IPS DF 19.7 (cell line): ENCODE data around the gene MAST4.

Experiments used
- DNase-seq: peaks from one replicate; pipeline ENCODE4 v3.0.0-alpha.2; 2013; ENCODE audit warnings: low read depth, low spot score

MAST4 gene

DNA sequence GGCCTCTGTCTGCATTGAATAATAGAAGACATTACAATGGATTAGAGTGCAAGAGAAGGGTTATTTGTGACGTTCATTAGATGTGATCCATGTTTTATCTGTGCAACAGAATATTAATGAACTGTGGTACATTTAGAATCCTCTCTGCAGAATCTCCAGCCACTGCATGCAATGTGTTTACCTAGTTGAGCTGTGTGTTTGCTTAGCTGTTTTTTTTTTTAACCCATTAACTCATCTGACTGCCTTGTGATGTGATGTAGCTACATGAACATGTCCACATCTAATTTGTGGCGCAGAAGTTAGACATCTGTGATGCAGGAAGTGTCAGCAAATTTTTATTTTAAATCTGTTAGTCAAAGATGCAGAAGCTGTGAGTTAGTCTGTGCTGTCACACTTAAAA, 363.5 kb downstream of the MAST4 start:
- no peak for DNase-seq

DNA sequence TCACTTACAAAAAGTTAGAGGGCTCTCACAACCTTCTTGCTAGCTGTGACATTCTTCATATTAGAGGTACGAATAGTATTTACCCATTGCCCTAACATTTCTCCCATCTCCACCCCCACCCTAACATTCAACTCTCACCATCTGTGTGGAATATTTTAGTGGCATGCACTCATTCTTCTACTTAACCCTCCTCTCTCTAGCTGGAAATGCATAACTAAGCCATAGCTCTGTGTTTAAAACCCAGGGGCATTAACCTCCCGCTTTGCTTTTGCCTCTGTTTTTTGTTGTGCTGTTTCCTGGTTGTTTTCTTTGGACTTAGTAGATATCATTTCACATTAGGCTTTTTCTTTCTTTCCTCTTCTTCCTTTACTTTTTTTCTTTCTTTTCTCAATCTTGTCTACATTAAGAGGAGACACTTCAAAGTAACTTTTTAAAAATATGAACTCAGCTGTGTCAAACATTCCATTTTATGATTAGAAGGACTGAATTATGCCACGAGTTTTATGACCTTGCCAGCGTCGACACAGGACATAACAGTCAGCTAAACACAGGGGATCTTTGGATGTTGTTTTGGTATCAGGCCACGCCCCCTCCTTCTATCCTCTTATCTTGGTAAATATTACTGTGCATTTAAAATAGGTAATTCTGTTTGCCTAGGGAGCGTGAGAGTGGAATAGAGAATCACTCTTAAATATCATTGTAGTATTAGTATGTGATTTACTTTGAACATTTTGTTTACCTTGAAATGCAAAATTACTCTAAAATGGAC, 364.4 kb downstream of the MAST4 start:
- no peak for DNase-seq

DNA sequence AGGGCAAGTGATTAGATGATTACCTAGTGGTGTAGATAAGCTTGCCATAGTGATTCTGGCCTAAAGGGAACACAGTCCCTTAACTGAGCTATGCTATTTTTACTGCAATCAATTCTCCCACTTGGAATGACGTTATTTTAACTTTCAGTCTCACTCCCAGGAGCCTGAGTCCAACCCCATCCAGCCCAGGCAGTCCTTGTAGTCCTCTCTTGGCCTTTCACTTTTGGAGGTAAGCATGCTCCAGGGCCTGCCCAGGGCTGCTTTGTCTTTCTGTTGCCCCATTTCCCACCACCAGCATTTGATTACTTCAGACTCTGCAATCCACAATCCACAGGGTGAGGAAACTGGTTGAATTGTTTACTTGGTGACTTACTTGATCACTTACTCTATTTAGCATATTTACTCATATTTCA, 367.4 kb downstream of the MAST4 start:
- DNase-seq: no peak

DNA sequence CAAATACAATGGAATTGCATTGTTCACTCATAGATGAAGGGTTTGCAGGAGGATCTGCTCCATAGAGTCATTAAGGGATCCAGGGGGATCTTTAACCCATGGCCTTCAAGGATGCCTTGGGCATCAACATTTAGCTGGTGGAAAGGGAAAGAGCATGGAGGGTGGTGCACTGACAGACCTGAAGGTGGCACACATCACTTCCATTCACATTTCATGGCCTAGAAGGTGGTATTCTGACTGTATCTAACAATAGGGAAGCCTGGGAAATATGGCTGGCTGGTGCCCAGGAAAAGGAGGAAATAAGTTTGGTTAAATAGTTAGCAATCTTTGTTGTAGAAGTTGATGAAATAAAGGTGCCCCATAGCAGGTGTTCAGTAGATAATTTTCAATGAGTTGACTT, 370.2 kb downstream of the MAST4 start:
- DNase-seq: no peak

DNA sequence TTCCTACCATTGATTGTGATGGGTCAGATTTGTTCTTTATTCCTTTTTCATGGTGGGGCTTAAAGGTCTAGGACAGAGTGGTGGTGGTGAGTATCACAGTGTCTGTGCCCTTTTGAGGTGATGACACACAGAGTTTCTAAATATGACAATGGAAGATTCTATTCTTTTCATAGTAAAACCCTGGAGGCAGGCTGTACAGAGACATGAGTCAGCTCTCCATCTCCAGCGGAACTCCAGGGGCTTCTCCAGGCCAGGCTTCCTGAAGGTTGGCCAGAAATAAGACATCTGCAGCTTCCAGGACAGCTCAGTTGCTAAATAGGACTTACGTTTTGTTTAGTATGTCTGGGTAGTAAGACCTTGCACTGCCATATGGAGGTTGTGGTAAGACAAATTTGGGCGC, 370.9 kb downstream of the MAST4 start:
- no peak for DNase-seq

DNA sequence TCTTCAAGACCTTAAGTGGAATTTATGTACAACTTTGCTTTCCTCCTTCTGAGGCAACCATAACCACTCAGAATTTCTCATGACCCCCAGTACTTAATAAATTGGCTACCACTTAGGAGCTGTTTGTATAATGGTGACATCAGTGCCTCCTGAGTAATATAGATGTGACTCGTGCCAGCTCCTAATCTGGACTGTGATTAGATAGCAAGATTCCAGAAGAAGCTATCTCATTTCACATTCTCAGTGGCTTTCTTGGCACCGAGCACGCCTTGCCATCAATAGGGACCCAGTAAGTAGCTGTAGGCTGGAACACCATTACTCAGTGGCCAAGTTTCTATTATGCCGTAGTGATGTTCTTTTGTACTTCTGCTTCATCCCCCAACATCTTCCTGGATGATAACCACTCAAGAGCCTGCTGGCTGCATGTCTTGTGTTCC, 371.7 kb downstream of the MAST4 start:
- no peak for DNase-seq

DNA sequence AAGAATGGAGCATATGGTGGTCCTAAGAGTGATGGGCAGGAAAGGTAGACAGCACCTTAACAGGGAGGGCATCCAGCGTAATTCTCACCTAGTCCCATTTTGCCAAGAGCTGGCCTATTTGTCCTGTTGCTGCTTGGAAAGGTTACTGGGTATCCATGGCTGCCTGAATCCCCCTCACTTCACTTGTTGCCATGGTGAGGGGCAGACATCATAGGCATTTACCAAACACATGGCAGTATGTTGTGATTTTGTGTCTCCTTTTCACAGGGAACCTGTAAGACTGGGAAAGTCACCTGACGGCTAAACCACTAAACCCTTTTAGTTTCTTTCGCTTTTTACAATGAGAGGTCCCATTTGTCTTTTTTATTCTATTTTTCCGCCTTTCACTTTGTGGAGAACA, 373.3 kb downstream of the MAST4 start:
- DNase-seq: no peak

DNA sequence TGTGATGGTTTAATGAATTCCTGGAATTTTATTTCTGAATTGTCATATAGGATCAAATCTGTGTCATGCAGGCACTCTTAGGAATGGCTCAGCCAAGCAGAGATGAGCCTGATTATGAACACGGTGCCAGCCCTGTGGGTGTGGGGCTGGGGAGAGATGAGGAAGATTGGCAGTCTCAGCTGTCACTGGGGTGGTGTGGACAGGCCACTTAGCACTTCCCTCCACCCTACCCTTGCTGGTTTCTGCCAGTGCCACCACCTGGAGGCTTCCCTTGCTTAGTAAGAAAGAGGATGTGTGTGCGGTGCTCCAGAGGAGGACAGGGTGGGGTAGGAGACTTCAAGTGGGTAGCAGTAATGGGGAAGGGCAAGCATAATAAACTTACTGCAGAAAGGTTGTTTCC, 373.8 kb downstream of the MAST4 start:
- DNase-seq: no peak

DNA sequence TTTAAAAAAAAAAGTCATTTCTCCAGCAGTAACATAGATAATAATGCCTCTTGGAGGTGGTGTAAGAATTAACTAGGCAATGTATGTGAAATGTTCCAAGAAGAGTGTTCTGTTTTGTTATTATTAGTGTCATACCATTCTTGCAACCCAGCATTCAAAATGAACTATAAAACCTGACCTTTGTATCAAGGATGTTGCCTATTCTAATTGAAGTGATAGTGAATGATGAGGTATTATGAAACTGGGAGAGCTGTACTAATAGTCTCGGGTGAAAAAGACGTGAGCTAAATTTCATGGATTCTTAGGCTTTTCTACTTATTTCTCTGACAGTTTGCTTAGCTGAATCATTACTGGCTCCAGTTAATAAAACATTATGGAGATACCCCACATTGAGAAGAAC, 375.8 kb downstream of the MAST4 start:
- DNase-seq: no peak

DNA sequence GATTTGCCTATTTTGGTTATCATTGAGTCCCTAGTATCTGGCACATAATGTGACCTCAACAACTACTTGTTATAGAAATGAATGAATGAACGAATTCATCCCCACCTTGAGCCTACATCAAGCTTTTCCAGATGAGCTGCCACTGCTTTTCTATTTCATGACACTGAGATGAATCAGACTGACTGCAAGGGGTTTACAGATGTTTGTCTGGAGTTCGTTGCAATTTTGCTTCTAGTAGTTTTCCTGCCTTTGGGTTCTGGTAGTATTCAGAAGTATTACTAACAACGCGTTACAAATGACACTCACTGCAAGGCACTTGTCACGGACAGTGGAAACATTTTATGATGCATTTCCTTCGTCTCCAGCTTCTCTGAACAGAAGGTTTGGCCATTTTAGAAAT, 378.1 kb downstream of the MAST4 start:
- DNase-seq: no peak

DNA sequence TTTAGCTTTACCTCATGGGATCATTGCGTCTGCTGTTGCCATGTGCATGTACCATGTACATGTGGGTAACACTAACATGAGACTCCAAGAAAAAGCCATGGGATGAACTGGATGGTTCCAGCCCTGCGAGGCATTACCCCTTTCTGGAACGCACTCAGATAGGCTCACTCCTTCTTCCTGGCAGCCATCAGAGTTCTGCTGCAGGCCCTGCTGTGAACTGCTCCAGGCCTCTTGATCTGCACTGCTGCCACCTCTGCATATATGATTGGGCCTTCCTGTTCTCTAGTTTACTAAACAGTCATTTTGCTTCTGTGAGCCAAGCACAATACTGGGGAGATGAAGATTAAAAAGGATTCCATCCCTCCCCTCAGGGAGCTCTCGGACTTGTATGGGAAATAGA, 379.9 kb downstream of the MAST4 start:
- no peak for DNase-seq

DNA sequence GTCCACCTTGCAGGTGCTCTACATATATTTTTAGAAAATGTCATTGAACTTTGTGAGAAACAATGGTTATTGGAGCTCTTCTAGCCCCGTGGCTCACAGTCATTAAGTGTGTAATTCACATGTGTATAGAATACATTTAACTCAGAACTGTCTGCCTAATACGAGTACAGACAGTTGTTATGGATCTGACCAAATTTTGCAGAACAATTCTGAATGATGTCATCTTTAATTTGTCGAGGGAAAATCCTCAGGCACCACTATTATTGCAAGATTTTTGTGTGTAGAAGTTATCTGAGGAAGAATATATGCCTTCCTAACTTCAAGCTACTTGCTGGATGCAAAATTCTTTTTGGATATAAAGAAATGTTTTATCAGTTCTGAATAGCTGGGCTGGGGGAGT, 383.5 kb downstream of the MAST4 start:
- no peak for DNase-seq

DNA sequence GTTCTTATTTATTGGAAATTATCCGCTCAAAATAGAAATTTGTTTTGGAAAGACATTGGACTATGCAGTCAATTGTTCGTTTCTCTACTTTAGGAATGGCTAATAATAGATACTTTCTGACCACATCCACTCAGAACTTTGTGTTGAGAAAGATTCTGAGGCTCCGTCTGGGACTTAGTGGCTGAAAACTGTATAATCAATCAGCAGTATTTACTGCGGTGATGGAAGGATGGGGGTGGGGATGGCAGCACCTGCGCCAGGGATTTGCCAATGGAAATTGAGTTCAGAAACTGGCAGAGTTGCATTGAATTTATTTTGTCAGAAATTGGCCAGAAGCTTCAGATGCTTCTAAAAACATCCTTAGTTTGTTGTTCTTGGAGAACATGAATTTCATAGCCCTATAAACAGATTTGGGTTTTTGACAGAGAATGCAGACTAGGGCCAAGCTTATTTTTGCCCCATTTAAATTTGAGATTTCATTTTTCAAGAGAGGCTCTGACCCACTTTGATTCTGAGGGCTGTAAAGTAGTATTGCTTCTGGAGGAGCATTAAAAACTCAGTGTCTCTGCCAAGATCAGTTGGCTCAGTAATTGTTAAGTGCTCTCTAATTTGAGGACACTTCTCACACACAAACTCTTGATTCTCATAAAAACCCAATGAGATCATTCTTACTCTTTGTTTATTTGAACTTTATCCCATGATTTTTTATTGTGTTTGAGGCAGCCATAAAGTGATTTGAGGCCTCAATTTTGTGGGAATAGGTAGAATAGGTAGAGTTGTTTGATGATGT, 385.3 kb downstream of the MAST4 start:
- no peak for DNase-seq

DNA sequence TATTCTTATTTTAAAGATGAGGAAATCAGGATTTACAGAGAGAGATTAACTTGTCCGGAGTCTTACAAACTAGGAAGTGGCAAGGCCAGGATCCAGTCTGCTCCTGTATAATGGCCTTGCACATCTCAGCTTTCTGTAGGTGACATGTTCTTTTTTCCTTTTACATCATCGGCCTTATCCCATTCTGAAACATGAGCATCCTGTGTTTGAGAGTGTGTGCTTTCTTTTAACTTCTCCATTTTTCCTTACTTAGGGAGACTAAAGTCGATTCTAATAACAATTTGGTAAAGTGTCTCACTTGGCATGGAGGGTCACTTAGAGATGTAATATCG, 385.8 kb downstream of the MAST4 start:
- DNase-seq: no peak

DNA sequence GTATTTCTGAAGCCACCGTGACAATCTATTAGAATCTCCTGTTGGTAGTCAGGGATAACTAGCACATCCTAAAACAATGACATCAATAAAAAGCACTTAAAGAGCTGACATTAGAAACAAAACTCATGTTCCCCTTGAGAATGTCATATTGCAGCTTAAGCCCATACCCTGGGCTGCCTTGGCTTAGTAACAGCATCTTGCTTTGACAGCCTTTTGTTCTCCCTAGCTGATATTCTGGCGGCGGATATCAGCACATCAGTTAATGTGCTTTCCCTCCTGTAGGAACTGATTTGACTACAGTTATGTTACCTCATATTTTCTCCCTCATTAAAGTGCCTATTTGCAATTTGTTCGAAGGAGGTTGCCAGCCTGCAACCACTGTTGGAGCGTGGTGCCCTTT, 386.3 kb downstream of the MAST4 start:
- DNase-seq: no peak

DNA sequence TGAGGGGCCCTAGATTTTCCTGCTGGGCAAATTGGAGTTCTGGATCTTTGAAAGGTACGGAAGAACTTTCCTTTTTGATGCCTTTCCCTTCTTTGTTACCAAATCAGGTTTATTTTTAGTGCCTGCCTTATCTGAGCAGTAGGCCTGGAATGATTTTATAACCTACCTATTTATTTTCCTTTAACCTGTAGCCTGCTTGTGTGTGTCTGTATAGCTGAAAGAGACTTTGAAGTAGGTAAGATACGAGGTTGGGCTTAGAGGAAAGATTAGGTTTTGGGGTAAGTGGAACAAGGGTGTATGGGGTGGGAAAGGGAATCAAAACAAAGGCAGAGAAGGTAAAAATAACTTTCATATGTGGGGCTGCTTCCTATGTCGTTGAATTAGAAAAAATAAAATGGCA, 389.2 kb downstream of the MAST4 start:
- no peak for DNase-seq

DNA sequence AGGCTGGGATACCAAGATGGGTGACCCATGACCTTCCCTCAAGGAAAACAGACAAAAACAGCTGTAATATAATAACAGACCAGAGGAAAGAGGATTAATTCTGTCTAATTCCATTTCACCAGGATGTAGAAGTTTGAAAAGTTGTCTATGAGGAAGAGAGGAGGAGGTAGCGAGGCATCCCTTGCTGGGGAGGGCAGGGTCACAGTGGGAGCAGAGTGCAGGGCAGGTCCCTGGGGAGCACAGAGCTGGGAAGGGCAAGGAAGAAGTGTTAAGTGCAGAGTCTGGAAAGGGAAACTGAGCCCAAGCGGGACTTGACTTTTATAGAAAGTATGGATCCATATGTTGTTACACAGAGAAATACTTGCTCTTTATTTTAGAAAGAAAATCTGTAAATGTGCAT, 389.8 kb downstream of the MAST4 start:
- no peak for DNase-seq

DNA sequence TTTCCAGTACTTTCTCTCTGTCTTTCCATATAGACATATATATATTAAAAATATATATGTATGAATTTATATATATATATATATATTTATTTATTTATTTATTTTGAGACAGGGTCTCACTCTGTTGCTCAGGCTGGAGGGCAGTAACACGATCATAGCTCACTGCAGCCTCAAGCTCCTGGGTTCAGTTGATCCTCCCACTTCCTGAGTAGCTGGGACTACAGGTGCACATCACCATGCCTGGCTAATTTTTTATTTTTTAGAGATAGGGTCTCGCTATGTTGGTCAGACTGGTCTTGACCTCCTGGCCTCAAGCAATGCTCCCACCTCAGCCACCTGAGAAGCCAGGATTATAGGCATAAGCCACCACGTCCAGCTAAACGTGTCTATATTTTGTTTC, 390.3 kb downstream of the MAST4 start:
- no peak for DNase-seq

DNA sequence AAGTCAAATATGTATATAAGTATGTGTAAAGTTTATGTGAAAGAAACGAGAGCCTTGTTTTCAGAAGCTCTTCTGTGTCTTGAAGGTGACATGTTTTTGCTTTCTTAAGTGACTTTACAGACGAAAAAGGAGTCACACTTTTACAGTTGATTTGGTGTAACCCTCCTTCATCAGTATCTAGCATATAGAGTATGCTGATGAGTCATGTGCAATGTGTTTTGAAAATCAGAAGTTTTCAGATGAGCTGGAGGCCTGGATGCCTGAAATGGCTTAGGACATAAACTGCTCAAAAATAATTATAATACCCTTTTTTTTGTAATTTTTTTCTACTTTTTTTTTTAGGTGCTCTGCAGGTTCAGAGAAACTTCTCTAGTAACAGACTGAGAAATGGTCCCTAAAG, 390.9 kb downstream of the MAST4 start:
- no peak for DNase-seq

DNA sequence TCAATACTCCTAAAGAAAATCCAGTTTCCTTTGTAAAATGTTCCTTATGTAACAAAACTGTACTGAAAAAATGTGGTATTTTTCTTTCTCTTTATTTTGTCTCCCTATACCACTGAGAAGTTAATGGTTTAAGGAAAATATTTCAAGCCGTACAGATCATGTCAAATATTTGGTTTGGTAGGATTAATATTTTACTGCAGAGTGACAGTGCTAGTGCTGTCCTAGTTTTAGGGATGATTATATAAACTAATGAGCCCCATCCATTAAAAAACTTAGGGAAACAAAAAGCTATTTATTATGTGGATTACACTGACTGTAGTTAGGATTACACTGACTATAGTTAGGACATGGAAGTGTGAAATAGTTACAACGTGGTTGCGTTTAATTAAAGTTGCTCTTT, 391.3 kb downstream of the MAST4 start:
- DNase-seq: no peak

DNA sequence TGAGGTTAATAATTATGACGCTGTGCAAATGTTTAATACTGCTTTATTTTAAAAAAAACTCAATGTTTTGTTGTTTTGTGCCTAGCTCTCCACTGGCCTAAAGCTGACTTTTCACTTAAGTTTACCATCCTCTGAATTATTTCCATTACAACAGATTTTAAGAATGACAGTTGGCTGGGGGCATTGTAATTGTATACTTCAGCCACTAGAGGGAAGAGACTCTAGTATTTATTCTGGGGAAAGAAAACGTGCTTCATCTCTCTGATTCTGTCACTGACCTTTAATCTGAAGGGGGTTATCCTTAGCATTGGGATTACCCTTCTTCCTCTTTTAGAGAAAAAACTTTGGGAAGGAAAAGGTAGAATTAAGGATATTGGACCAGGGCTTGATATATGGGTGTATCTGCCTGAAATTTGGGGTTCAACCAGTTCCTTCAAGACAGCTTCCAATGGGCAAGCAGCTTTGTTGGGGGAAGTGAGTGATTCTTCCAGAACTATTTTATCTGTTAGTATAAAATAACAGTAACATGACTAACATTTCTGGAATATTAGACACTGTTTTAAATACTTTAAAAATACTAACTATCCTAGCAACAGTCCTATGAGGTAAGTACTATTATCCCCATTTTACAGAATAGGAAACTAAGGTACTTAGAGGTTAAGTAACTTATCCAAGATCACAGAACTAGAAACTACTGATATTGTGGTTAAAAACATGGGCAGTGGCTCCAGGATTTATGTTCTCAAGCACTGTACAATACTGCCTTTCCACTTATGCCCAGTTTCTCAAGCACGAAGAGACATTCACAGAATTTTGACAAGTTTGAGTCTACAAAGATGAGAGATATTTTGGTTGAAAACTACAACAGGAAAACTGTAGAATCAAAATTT, 392.0 kb downstream of the MAST4 start:
- DNase-seq: no peak

DNA sequence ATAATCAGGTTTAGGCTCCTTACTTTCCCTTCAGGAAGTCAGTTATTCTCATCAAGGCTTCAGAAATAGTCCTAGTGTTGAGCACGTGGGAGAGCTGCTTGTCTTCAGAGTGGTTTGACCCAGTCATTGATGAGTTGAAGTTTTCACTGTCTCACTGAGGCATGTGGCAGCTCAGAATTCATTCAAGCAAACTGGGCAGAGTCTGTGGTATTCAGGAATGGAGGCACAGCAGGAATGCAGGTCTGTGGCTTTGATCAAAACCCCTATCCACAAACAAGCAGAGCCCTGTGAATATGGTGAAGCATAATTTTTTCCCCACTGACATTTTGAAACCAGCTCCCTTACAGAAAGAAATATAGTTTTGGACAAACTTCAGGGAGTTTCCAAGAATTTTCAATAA, 393.1 kb downstream of the MAST4 start:
- DNase-seq: no peak
